Left hindlimb (tissue), 1 donor: ENCODE data around the gene CYYR1.

ENCODE experiments used
- DNase-seq: peaks from one replicate; pipeline ENCODE4 v3.0.0-alpha.2; 2018

Gene CYYR1

DNA sequence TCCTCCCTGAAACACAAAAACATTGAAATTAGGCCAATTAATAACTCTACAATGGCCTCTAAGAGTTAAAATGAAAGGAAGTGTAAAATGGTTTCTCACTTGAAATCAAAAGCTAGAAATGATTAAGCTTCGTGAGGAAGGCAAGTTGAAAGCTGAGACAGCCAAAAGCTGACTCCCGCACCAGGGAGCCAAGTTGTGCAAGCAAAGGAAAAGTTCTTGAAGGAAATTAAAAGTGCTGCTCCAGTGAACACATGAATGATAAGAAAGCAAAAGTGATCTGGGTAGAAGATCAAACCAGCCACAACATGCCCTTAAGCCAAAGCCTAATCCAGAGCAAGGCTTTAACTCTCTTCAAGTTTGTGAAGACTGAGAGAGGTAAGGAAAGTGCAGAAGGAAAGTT lies 22.8 kb downstream of the CYYR1 start:
- DNase-seq: no peak

DNA sequence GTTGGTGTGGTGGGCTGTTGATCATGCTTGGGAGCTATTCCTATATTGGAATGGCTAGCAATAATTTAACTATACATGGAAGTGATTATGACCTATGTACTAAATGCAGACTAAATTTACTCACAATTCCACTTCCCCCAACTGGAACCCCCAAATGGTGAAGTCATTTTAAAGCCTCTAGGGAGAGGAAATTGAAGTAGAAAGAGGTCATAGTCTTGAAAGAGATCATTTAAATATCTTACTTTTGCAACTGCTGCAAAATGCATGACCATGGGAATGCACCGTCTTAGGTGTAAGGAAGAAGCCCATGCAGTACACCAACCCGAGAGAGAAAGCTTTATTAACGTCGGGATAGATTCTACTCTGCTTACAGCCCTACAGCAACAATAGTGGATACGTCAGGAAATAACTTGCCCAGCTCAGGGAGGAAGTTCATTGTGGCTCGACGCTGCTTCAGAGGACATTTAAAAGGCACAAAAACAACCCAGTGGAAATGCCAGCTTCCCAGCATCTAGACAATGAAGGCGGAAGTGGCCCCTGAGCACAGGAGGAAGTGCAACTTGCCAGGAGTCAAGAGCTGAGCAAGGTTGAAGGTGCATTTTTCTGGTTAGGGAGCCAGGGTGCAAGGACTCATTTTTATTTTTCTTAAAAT lies 26.5 kb downstream of the CYYR1 start:
- peak; percentile 48 for DNase-seq

- DNase-seq: no peak
These were observed 28.8 kb downstream of the CYYR1 start for GRCh38 chr21:26544201-26544775.

DNA sequence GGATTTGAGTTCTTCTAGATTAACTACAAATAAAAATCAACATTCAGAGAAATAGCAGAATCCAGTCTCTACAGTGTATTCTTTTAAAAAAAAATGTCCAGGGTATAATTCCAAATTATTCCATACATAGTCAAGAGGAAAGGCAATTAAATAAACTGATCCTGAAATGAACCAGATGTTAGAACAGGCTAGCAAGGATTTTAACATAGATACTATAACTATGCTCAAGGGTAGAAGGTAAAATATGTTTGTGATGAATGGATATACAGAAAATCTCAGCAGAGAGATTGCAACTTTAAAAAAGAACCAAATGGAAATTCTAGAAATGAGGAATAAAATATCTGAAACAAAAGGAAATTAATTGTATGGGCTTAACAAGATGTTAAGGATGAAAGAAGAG lies 32.4 kb downstream of the CYYR1 start:
- no peak for DNase-seq

GRCh38 chr21:26539566-26539965 lies 33.5 kb downstream of the CYYR1 start:
- DNase-seq: no peak

GRCh38 chr21:26534517-26534916 lies 38.6 kb downstream of the CYYR1 start:
- DNase-seq: no peak

DNA sequence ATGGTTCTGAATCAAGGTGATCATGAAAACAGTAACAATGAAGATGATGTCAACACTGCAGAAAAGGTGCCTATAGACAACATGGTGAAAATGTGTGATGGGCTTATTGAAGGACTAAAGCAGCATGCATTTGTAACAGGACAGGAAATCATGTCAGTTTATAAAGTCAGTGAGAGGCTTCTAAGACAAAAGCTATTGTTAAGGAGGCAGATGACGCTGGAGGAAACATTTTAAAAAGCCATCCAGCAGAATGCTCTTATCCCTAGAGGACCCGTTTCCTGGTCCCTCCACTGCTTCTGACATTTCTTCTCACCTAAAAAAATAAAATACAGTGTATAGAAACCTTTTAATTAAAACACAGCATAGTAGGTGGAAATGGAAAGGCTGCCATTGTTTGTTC lies 40.9 kb downstream of the CYYR1 start:
- DNase-seq: no peak

- no peak for DNase-seq
These were observed 43.6 kb downstream of the CYYR1 start for GRCh38 chr21:26529526-26529925.

DNA sequence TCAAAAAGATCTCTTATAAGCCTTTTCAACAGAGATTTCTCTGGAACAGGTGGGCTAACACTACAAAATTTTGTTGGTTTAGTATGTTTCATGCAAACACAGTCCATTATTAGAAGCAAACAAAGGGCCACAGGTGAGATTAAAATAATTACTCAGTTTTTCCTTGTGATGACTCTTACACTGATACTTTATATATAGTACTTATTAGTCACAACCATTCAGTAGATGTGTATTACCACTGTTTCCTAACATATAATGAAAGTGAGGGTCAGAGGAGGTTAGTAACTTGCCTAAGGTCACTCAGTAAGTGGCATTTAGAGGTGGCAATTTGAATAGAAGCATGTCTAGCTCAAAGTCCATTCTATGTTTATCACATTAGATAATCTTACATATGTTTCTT lies 44.2 kb downstream of the CYYR1 start:
- no peak for DNase-seq

GRCh38 chr21:26522704-26523103 lies 50.4 kb downstream of the CYYR1 start:
- DNase-seq: no peak

- no peak for DNase-seq
These were observed 53.9 kb downstream of the CYYR1 start for GRCh38 chr21:26519142-26519541.

DNA sequence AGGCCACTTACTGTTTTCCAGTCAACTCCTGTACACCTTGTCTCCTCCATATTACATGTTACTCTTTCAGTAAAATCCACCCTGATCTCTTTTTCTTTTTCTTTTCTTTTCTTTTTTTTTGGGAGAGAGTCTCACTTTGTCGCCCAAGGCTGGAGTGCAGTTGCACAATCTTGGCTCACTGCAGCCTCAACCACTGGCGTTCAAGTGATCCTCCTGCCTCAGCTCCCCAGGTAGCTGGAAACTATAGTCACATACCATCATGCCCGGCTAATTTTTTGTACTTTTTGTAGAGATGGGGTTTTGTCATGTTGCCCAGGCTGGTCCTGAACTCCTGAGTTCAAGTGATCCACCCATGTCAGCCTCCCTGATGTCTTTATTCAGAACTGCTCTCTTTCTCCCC lies 57.8 kb downstream of the CYYR1 start:
- DNase-seq: no peak

- peak; percentile 67 for DNase-seq
These were observed 59.9 kb downstream of the CYYR1 start for GRCh38 chr21:26513212-26513611.

GRCh38 chr21:26512664-26513063 lies 60.4 kb downstream of the CYYR1 start:
- no peak for DNase-seq

DNA sequence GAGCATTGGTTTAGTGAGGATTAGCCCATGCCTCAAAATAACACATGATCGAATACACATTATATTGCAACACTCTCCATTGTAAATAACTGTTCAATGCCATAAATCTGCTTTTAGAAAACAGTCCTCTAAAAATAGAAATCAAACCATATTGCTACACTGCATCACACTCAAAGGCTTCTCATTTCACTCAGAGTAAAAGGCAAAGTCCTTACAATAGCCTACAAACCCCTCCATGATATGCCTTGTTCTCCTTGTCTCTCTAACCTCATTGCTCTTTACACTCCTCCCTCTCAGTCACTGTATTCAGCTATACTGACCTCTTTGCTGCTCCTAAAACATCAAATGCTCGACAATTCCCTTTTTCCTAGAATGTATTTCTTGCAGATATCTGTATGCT lies 64.2 kb downstream of the CYYR1 start:
- no peak for DNase-seq

DNA sequence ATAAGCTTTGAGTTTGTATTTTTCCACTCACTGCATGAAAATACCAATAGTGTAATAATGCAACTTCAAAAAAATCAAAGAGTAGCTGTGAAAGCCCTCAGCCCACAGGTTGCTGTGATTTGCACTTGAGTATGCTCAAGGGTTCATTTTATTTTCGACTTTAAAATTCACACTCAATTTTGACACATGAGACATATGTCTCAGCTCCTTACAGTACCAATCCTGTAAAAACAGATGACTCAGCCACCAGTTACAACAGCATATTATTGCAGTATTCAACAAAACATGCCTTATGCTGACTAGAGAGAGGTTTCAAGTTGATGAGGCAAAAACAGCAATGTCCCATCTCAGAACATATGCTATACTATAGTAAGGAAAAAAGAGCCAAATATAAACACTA lies 66.1 kb downstream of the CYYR1 start:
- no peak for DNase-seq

DNA sequence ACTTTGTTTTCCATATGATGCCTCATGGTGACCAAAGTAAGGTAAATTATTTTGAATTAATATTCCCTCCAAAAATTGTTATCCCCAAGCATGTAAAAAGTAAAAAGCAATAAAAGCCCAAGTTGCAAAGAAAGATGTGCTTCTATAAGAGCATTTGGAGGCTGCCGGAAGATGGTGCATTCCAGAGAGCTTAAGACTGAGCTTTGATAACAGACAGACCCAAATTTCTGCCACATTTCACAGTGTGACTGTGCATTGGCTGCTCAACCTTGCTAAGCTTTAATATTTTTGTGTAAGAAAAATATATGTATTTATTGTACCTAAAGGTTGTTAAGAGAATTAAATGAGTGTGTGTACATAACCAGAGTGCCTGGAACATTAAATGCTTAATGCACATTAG lies 67.9 kb downstream of the CYYR1 start:
- no peak for DNase-seq

- DNase-seq: no peak
These were observed 69.7 kb downstream of the CYYR1 start for GRCh38 chr21:26503414-26503813.

- no peak for DNase-seq
These were observed 71.5 kb downstream of the CYYR1 start for GRCh38 chr21:26501495-26502021.

DNA sequence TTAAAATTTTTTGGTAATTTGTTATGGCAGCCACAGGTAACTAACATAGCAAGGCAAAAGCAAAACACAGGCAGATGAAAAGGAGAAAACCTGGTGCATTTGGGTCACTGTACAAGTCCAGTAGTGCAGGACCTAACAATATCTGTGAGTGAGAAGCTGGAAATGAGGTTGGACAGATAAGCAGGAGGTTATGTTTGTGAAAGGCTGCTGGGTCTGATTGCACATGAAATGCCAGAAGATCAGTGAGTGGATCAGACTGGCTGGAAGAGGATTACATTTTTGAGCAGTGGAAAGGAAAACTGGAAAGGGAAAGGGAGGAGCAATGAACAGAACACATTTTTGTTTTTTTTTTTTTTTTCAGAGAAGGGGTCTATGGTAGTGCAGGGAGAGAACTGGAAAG lies 73.6 kb downstream of the CYYR1 start:
- no peak for DNase-seq

DNA sequence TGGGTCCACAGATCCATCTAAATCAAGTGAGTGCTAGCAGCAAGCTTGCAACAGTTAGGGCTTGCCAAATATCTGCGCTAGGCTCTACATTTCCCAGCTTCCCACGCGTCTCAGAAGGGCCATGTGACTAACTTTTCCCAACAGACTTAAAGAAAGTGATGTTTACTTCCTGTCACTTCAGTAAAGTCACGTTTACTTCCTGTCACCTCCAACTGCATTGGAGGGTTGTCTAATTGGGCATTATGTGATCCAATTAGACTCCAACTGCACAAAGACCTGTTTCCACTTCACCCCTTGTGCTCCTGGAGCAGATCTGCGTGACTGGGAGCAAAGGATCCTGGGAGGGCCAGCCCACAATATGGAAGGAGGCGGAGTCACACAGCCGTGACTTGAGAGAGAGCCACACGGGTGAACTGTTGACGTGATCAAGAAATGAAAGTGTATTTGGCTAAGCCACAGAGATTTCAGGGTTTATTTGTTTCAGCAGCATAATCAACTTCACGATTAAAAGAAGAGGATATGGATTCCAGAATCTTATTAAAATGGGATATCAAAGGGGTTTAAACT lies 77.7 kb downstream of the CYYR1 start:
- no peak for DNase-seq

GRCh38 chr21:26491663-26492062 lies 81.4 kb downstream of the CYYR1 start:
- DNase-seq: no peak

DNA sequence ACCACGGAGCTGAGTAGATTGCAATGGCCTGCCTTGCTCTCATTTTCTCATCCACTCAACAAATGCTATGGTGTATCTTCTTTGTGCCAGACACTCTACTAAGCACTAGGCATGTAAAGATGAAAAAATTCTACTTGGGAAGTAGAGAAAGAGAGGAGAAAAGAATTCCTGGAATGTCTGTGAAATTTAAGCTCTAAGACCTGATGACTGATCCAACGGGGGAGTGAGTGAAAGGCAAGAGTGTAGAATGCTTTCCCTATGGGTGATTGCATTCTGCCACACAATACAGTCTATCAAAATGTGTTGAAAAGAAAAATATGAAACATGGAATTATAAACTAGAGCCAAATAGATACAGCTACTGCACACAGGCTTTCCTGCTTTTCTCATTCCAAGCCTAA lies 82.3 kb downstream of the CYYR1 start:
- DNase-seq: no peak

DNA sequence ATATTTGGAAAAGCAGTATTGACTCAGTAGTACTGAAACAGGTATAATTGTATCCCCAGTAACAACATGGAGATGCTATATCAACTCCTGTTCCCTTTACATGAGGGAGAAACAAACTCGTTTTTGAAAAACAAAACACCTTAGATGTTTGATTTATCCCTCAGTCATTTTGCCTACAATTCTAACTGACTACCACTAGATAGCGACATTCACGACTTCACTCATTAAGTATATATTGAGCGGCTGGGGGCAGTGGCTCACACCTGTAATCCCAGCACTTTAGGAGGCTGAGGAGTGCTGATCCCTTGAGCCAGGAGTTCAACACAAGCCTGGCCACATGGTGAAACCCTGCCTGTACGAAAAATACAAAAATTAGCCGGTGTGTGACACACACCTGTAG lies 83.3 kb downstream of the CYYR1 start:
- DNase-seq: no peak
